Measurements from ENCODE around the gene PGA5. TPM values are rescaled to one million over a fixed set of nuclear protein-coding genes. Genes with fewer than 3 reads are reported as not detected.

PGA5 gene
- total RNA-seq, 1 experiment from 2014 or later = not detected

- no peak for DNase-seq (ENCODE audit: low spot score)
Measured at GRCh38 chr11:61266602-61267001, 25.6 kb downstream of the PGA5 start.

- DNase-seq (ENCODE audit: low spot score) = no peak
Measured at GRCh38 chr11:61267437-61267841, 26.5 kb downstream of the PGA5 start.

GRCh38 chr11:61268588-61269250 lies 27.7 kb downstream of the PGA5 start:
- no peak for DNase-seq (ENCODE audit: low spot score)

- no peak for DNase-seq (ENCODE audit: low spot score)
Measured at GRCh38 chr11:61270354-61271076, 29.5 kb downstream of the PGA5 start.

- no peak for DNase-seq (ENCODE audit: low spot score)
Measured at GRCh38 chr11:61272731-61273130, 31.8 kb downstream of the PGA5 start.

GRCh38 chr11:61273178-61274078 lies 32.5 kb downstream of the PGA5 start:
- DNase-seq (ENCODE audit: low spot score) = no peak

GRCh38 chr11:61274084-61274483 lies 33.1 kb downstream of the PGA5 start:
- no peak for DNase-seq (ENCODE audit: low spot score)

GRCh38 chr11:61275191-61275590 lies 34.2 kb downstream of the PGA5 start:
- no peak for DNase-seq (ENCODE audit: low spot score)

GRCh38 chr11:61277186-61278000 lies 36.4 kb downstream of the PGA5 start:
- DNase-seq (ENCODE audit: low spot score) = no peak

GRCh38 chr11:61278001-61278470 lies 37.1 kb downstream of the PGA5 start:
- DNase-seq (ENCODE audit: low spot score) = no peak

GRCh38 chr11:61279934-61280659 lies 39.1 kb downstream of the PGA5 start:
- no peak for DNase-seq (ENCODE audit: low spot score)

GRCh38 chr11:61280883-61281580 lies 40.1 kb downstream of the PGA5 start:
- no peak for DNase-seq (ENCODE audit: low spot score)

GRCh38 chr11:61281581-61282250 lies 40.7 kb downstream of the PGA5 start:
- DNase-seq (ENCODE audit: low spot score) = peak; percentile 80

GRCh38 chr11:61283613-61284012 lies 42.6 kb downstream of the PGA5 start:
- no peak for DNase-seq (ENCODE audit: low spot score)

GRCh38 chr11:61287338-61287977 lies 46.5 kb downstream of the PGA5 start:
- no peak for DNase-seq (ENCODE audit: low spot score)

GRCh38 chr11:61290905-61291690 lies 50.1 kb downstream of the PGA5 start:
- no peak for DNase-seq (ENCODE audit: low spot score)

GRCh38 chr11:61292356-61292755 lies 51.4 kb downstream of the PGA5 start:
- DNase-seq (ENCODE audit: low spot score) = no peak
